Esophagus muscularis mucosa (tissue), 4 donors: ENCODE measurements around the gene IL12RB2. TPM values are rescaled to one million over a fixed set of nuclear protein-coding genes. Genes with fewer than 3 reads are reported as not detected.
"Not testable (repeated sequence)": the region's sequence is repeated elsewhere in the genome, so short reads cannot be mapped to it uniquely, and the experiment has no call there.

Source experiments
- DNase-seq: peaks from one replicate; pipeline ENCODE4 v3.0.0-alpha.2; 2017; ENCODE audit errors: extremely low spot score
- H3K27ac ChIP-seq, 4 donors: fragments of 200-600 bp; sonication (generic); replicated peaks in 1 of 4; 1 replicate in 3 of 4; 2 replicates in 1 of 4; pipeline ENCODE4 v1.5.1; 2016 to 2019; ENCODE audit warnings: mild to moderate bottlenecking in 1 of 4
- H3K27me3 ChIP-seq, 4 donors: fragments of 200-600 bp; sonication (generic); one replicate each; pipeline versions ENCODE4 v1.5.1 to v1.6.0; 2016 to 2019
- H3K36me3 ChIP-seq, 4 donors: fragments of 200-600 bp; sonication (generic); one replicate each; pipeline ENCODE4 v1.5.1; 2016 to 2019
- H3K4me1 ChIP-seq, 4 donors: fragments of 200-600 bp; sonication (generic); one replicate each; pipeline ENCODE4 v1.5.1; 2016 to 2019
- H3K4me3 ChIP-seq, 4 donors: fragments of 200-600 bp; sonication (generic); 1 replicate in 2 of 4; 2 replicates in 2 of 4; pipeline ENCODE4 v1.5.1; 2016 to 2019; ENCODE audit warnings: mild to moderate bottlenecking in 4 of 4, moderate library complexity in 1 of 4
- H3K9me3 ChIP-seq, 4 donors: fragments of 200-600 bp; sonication (generic); 1 replicate in 3 of 4; 2 replicates in 1 of 4; pipeline ENCODE4 v1.5.1; 2016 to 2019
- CTCF ChIP-seq, 3 experiments: fragments of 200-600 bp in 2 of 3; fragments of 450-650 bp in 1 of 3; sonication (generic) in 2 of 3; IDR thresholded peaks; one replicate each; pipeline ENCODE4 v1.5.1; 2017 to 2019; ENCODE audit warnings: antibody characterized with exemption in 3 of 3, mild to moderate bottlenecking in 2 of 3, moderate library complexity in 1 of 3
- EP300 ChIP-seq: sonication (generic); formaldehyde crosslinking; IDR thresholded peaks from one replicate; pipeline ENCODE4 v1.6.1; 2017; ENCODE audit warnings: antibody characterized with exemption
- POLR2A ChIP-seq: fragments of 450-650 bp; IDR thresholded peaks from one replicate; pipeline ENCODE4 v1.6.1; 2017; ENCODE audit warnings: antibody characterized with exemption, moderate library complexity, mild to moderate bottlenecking, low read depth
- POLR2AphosphoS5 ChIP-seq, 2 donors: sonication (generic); formaldehyde crosslinking; IDR thresholded peaks; one replicate each; pipeline ENCODE4 v1.6.1; 2017; ENCODE audit warnings: antibody characterized with exemption in 2 of 2
- WGBS: methylation state at CpG from one replicate; pipeline ENCODE4 v1.1.5; 2018; 5-methylcytosine and 5-hydroxymethylcytosine counted together
- intact Hi-C: fragments of 100-400 bp; cut with DNase I; formaldehyde crosslinking; loops from one replicate; pipeline ENCODE4 v1.15.1; 2023
- total RNA-seq, 4 donors: library from RNA; depleted of rRNA; stranded (reverse); fragments of >200 nt; gene quantifications; one replicate each; pipeline versions ENCODE4 v1.1.0 to v1.2.1, GENCODE V29; 2016

Gene IL12RB2
- total RNA-seq, 4 donors from 2014 or later, result 0.29 to 1.3 (median 0.65) TPM; not detected in 1

GRCh38 chr1:67414574-67414973 lies 106.9 kb downstream of the IL12RB2 start:
- no peaks in the 10 kb centered on the region for H3K9me3 ChIP-seq
- intact Hi-C loops, result no loop called here
- no peaks in the 10 kb centered on the region for H3K27me3 ChIP-seq
- TF ChIP-seq POLR2AphosphoS5 (IDR thresholded peaks at IDR 0.05) (no peak), CTCF (IDR thresholded peaks at IDR 0.05) (no peak), EP300 (no peak), POLR2A (no peak)
- peaks cover 40 to 94% (median 86%) of the 10 kb centered on the region in 4 donors for H3K36me3 ChIP-seq
- H3K4me3 ChIP-seq, result no peak overlapping the region
- H3K27ac ChIP-seq, result no peak overlapping the region
- DNase-seq, result no peak
- 98% methylated on average over 2 of the region's 2 CpGs for WGBS
- peaks cover 0 to 17% (median 13%) of the 10 kb centered on the region in 4 donors for H3K4me1 ChIP-seq

GRCh38 chr1:67415041-67415440 lies 107.4 kb downstream of the IL12RB2 start:
- WGBS, result 89% methylated on average over 13 of the region's 13 CpGs
- no peak for DNase-seq
- intact Hi-C loops, result no loop called here
- Histone ChIP-seq H3K4me1 (peaks cover 0 to 22% (median 14%) of the 10 kb centered on the region in 4 donors), H3K9me3 (no peaks in the 10 kb centered on the region), H3K27me3 (no peaks in the 10 kb centered on the region), H3K27ac (no peak overlapping the region), H3K4me3 (no peak overlapping the region), H3K36me3 (peaks cover 40 to 96% (median 84%) of the 10 kb centered on the region in 4 donors)
- no peak for TF ChIP-seq EP300
- no peak for TF ChIP-seq POLR2AphosphoS5 (IDR thresholded peaks at IDR 0.05)
- no peak for TF ChIP-seq CTCF (IDR thresholded peaks at IDR 0.05)
- no peak for TF ChIP-seq POLR2A

GRCh38 chr1:67417733-67418132 lies 110.1 kb downstream of the IL12RB2 start:
- H3K4me3 ChIP-seq, H3K27ac ChIP-seq, DNase-seq, H3K9me3 ChIP-seq, intact Hi-C loops, H3K27me3 ChIP-seq: not testable (repeated sequence)
- H3K36me3 ChIP-seq, result peaks cover 58 to 100% (median 88%) of the 10 kb centered on the region in 4 donors
- H3K4me1 ChIP-seq, result peaks cover 9 to 38% (median 29%) of the 10 kb centered on the region in 4 donors
- 71% methylated on average over 4 of the region's 4 CpGs for WGBS

- peaks cover 9 to 38% (median 29%) of the 10 kb centered on the region in 4 donors for H3K4me1 ChIP-seq
- no peak overlapping the region for H3K4me3 ChIP-seq
- intact Hi-C loops, result no loop called here
- H3K27me3 ChIP-seq, result no peaks in the 10 kb centered on the region
- DNase-seq, result no peak
- 74% methylated on average over 6 of the region's 6 CpGs for WGBS
- no peak overlapping the region for H3K27ac ChIP-seq
- peaks cover 59 to 100% (median 88%) of the 10 kb centered on the region in 4 donors for H3K36me3 ChIP-seq
- no peaks in the 10 kb centered on the region for H3K9me3 ChIP-seq
- no peak for TF ChIP-seq EP300
- no peak for TF ChIP-seq POLR2AphosphoS5 (IDR thresholded peaks at IDR 0.05)
- TF ChIP-seq CTCF (IDR thresholded peaks at IDR 0.05), result no peak
- TF ChIP-seq POLR2A, result no peak
Observed at GRCh38 chr1:67418839-67419586, 111.3 kb downstream of the IL12RB2 start.

- no peak for TF ChIP-seq CTCF (IDR thresholded peaks at IDR 0.05)
- TF ChIP-seq EP300, result no peak
- no peak for TF ChIP-seq POLR2A
- TF ChIP-seq POLR2AphosphoS5 (IDR thresholded peaks at IDR 0.05), result no peak
- Histone ChIP-seq H3K27me3 (no peaks in the 10 kb centered on the region), H3K9me3 (no peaks in the 10 kb centered on the region), H3K4me1 (peaks cover 12 to 46% (median 33%) of the 10 kb centered on the region in 4 donors), H3K36me3 (peaks cover 59 to 100% (median 84%) of the 10 kb centered on the region in 4 donors), H3K27ac (no peak overlapping the region), H3K4me3 (no peak overlapping the region)
- intact Hi-C loops, result no loop called here
- no peak for DNase-seq
Observed at GRCh38 chr1:67420835-67421492, 113.3 kb downstream of the IL12RB2 start.
